ENCODE data around the gene OR2V1. TPM values are rescaled to one million over a fixed set of nuclear protein-coding genes. Genes with fewer than 3 reads are reported as not detected.
"Not testable (repeated sequence)": the region's sequence is repeated elsewhere in the genome, so short reads cannot be mapped to it uniquely, and the experiment has no call there.

Gene OR2V1
- total and polyA plus RNA-seq, 4 experiments from 2014 or later: not detected

DNA sequence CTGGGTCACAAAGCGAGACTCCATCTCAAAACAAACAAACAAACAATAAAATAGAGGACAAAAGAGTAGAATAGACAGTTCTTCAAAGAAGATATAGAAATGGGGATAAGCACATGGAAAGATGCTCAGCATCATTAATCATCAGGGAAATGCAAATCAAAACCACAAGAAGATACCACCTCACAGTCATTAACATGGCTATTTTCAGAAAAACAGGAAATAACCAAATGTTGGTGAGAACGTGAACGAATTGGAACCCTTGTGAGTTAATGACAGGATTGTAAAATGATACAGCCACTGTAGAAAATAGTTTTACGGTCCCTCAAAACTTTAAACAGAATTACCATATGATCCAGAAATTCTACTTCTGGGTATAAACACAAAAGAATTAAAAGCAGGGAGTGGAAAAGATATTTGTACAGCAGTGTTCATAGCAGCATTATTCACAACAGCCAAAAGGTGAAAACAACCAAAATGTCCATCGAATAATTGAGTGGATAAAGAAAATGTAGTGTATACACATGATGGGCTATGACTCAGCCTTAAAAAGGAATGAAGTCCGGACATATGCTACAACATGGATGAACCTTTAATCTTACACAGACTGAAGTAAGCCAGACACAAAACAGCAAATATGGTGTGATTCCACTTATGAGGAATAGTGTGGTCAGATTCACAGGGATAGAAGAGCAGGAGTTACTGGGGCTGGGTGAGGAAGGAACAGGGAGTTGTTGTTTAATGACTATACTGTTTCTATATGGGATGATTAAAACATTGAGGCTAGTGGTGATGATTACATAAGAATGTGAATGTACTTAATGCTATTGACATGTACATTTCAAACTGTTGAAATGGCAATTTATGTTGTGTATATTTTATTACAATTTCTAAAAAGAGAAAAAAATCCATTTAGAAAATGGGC lies 36.1 kb upstream of the OR2V1 start:
- intact Hi-C loops (cut with micrococcal nuclease): no loop called here
- H3K27me3 ChIP-seq (ENCODE audit: insufficient read depth, low read length): peaks cover 45% of the 10 kb centered on the region
- H3K9me3 Mint-ChIP-seq: peaks cover 0 to 47% (median 5%) of the 10 kb centered on the region in 8 donors
- ChIA-PET POLR2A (ENCODE audit: partially characterized antibody) (no interaction called here), CTCF (ENCODE audit: partially characterized antibody) (no interaction called here)
- H3K9me3 ChIP-seq (ENCODE audit: control insufficient read depth in 1 of 2, low read length in 2 of 2): no peaks in the 10 kb centered on the region
- H3K36me3 Mint-ChIP-seq: peaks cover 0 to 4% of the 10 kb centered on the region in 2 donors
- H3K27ac ChIP-seq (ENCODE audit: low read depth, low read length): no peak overlapping the region
- H3K27ac Mint-ChIP-seq: peak overlapping the region in 3 of 7 donors; percentile 38 to 88 (median 38)
- H3K27me3 Mint-ChIP-seq: peaks cover 46 to 66% of the 10 kb centered on the region in 2 donors
- no peaks in the 10 kb centered on the region for H3K36me3 ChIP-seq (ENCODE audit: insufficient read depth, low read length)
- peaks cover 10 to 40% (median 26%) of the 10 kb centered on the region in 4 donors for H3K4me1 Mint-ChIP-seq
- peak overlapping the region in 1 of 8 donors; percentile 18 for H3K4me3 Mint-ChIP-seq
- DNase-seq: no peak
- H3K4me3 ChIP-seq (ENCODE audit: low read length in 2 of 2): no peak overlapping the region
- peaks cover 11% of the 10 kb centered on the region for H3K4me1 ChIP-seq (ENCODE audit: insufficient read depth, low read length)

- peaks cover 0 to 32% (median 5%) of the 10 kb centered on the region in 8 donors for H3K9me3 Mint-ChIP-seq
- ChIA-PET CTCF (ENCODE audit: partially characterized antibody) (interaction anchor here (0.7 kb wide), 1 partner anchor 80 kb away, joined by 3 read pairs; no protein-coding TSS in a partner anchor), POLR2A (ENCODE audit: partially characterized antibody) (interaction anchor here (1.2 to 1.4 kb wide), 2 partner anchors 25 to 97 kb away, joined by 3 to 4 read pairs; no protein-coding TSS in a partner anchor)
- peaks cover 28 to 52% of the 10 kb centered on the region in 2 donors for H3K27me3 Mint-ChIP-seq
- Histone ChIP-seq H3K4me3 (ENCODE audit: low read length in 2 of 2) (no peak overlapping the region), H3K36me3 (ENCODE audit: insufficient read depth, low read length) (no peaks in the 10 kb centered on the region), H3K9me3 (ENCODE audit: control insufficient read depth in 1 of 2, low read length in 2 of 2) (no peaks in the 10 kb centered on the region), H3K4me1 (ENCODE audit: insufficient read depth, low read length) (peaks cover 24% of the 10 kb centered on the region), H3K27ac (ENCODE audit: low read depth, low read length) (no peak overlapping the region), H3K27me3 (ENCODE audit: insufficient read depth, low read length) (peaks cover 22% of the 10 kb centered on the region)
- peak overlapping the region in 5 of 8 donors; percentile 52 to 79 (median 65) for H3K4me3 Mint-ChIP-seq
- H3K27ac Mint-ChIP-seq: peak overlapping the region in 6 of 7 donors; percentile 88 to 97 (median 91)
- DNase-seq: no peak
- peaks cover 0 to 4% of the 10 kb centered on the region in 2 donors for H3K36me3 Mint-ChIP-seq
- intact Hi-C loops (cut with micrococcal nuclease): no loop called here
- H3K4me1 Mint-ChIP-seq: peaks cover 13 to 44% (median 29%) of the 10 kb centered on the region in 4 donors
Measured at GRCh38 chr5:181164076-181164952, 33.3 kb upstream of the OR2V1 start.

DNA sequence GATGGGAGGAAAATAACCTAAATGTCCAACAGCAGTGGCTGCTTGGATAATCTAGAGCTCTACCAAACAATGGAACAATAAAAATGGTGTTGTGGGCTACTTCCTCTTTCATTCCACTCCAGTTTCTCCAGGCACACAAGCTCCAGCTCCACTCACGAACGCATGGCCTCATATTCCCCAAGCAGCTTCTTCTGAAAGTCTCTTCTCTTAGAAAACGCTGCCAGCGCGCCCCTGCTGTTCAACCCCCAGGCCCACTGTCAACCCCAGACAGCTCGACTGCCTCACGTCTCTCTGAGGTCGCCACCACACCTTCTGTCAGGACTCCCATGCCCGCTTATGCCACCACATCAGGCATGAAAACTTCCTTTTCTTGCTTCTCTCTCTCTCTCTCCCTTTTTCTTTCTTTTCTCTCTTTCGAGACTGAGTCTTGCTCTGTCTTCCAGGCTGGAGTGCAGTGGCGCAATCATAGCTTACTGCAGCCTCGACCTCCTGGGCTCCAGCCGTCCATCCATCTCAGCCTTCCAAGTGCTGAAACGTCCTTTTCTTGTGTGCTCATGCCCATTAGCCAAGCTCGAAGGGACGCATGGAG lies 32.6 kb upstream of the OR2V1 start:
- peaks cover 24 to 47% of the 10 kb centered on the region in 2 donors for H3K27me3 Mint-ChIP-seq
- peaks cover 0 to 4% of the 10 kb centered on the region in 2 donors for H3K36me3 Mint-ChIP-seq
- Histone ChIP-seq H3K4me3 (ENCODE audit: low read length in 2 of 2) (no peak overlapping the region), H3K36me3 (ENCODE audit: insufficient read depth, low read length) (no peaks in the 10 kb centered on the region), H3K4me1 (ENCODE audit: insufficient read depth, low read length) (peaks cover 28% of the 10 kb centered on the region), H3K9me3 (ENCODE audit: control insufficient read depth in 1 of 2, low read length in 2 of 2) (no peaks in the 10 kb centered on the region), H3K27ac (ENCODE audit: low read depth, low read length) (no peak overlapping the region), H3K27me3 (ENCODE audit: insufficient read depth, low read length) (peaks cover 15% of the 10 kb centered on the region)
- peaks cover 15 to 42% (median 29%) of the 10 kb centered on the region in 4 donors for H3K4me1 Mint-ChIP-seq
- peak overlapping the region in 6 of 7 donors; percentile 88 to 97 (median 91) for H3K27ac Mint-ChIP-seq
- no peak for DNase-seq
- CTCF ChIA-PET (ENCODE audit: partially characterized antibody): interaction anchor here (0.7 kb wide), 1 partner anchor 81 kb away, joined by 3 read pairs; no protein-coding TSS in a partner anchor
- H3K9me3 Mint-ChIP-seq: peaks cover 0 to 27% (median 4%) of the 10 kb centered on the region in 8 donors
- POLR2A ChIA-PET (ENCODE audit: partially characterized antibody): interaction anchor here (1.2 kb wide), 1 partner anchor 98 kb away, joined by 3 read pairs; no protein-coding TSS in a partner anchor
- peak overlapping the region in 6 of 8 donors; percentile 36 to 79 (median 64) for H3K4me3 Mint-ChIP-seq
- intact Hi-C loops (cut with micrococcal nuclease): no loop called here

DNA sequence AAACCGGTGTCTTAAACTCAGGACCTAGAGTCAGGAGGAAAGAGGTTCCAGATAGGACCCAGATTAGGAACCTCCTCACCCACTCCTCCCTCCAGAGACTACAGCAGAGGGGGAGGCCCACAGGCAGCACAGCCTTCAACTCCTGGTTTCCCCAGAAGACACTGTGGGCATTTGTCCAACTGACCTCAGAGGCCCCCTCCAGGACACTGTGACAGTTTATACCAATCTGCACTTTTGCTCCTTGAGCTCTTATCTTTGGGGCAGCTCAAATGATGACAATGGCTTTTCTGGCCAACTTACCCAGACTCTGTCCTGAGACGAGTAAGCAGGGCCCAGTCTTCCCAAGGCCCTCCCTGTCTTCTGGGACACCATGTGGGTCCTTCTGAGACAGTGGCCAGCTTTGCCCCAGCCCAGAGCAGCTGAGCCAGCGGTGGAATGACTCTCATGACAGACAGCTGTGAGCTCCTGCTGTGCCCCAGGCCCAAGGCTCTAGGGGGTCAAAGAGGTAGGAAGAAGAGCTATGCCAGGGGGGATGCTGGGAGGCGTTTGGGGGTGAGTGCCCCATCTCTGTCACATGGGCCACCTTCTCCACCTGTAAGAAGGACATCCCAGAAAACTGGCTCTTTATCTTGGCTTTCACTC lies 30.7 kb upstream of the OR2V1 start:
- Histone ChIP-seq H3K27ac (ENCODE audit: low read depth, low read length) (peak overlapping the region; percentile 53), H3K36me3 (ENCODE audit: insufficient read depth, low read length) (no peaks in the 10 kb centered on the region), H3K27me3 (ENCODE audit: insufficient read depth, low read length) (peaks cover 5% of the 10 kb centered on the region), H3K4me3 (ENCODE audit: low read length in 2 of 2) (peak overlapping the region in 1 of 2 donors; percentile 16), H3K4me1 (ENCODE audit: insufficient read depth, low read length) (peaks cover 23% of the 10 kb centered on the region), H3K9me3 (ENCODE audit: control insufficient read depth in 1 of 2, low read length in 2 of 2) (no peaks in the 10 kb centered on the region)
- H3K4me3 Mint-ChIP-seq: peak overlapping the region in 5 of 8 donors; percentile 69 to 85 (median 80)
- H3K4me1 Mint-ChIP-seq: peaks cover 14 to 35% (median 26%) of the 10 kb centered on the region in 4 donors
- DNase-seq: no peak
- H3K36me3 Mint-ChIP-seq: peaks cover 0 to 4% of the 10 kb centered on the region in 2 donors
- peaks cover 0 to 18% (median 4%) of the 10 kb centered on the region in 8 donors for H3K9me3 Mint-ChIP-seq
- intact Hi-C loops (cut with micrococcal nuclease): no loop called here
- CTCF ChIA-PET (ENCODE audit: partially characterized antibody): interaction anchor here (1.0 kb wide), 1 partner anchor 19 kb away, joined by 4 read pairs; no protein-coding TSS in a partner anchor
- peak overlapping the region; percentile 85 to 99 (median 97) for H3K27ac Mint-ChIP-seq
- POLR2A ChIA-PET (ENCODE audit: partially characterized antibody): interaction anchor here (0.7 to 1.0 kb wide), 2 partner anchors 27 to 30 kb away, joined by 3 to 4 read pairs; no protein-coding TSS in a partner anchor
- H3K27me3 Mint-ChIP-seq: peaks cover 18 to 30% of the 10 kb centered on the region in 2 donors

DNA sequence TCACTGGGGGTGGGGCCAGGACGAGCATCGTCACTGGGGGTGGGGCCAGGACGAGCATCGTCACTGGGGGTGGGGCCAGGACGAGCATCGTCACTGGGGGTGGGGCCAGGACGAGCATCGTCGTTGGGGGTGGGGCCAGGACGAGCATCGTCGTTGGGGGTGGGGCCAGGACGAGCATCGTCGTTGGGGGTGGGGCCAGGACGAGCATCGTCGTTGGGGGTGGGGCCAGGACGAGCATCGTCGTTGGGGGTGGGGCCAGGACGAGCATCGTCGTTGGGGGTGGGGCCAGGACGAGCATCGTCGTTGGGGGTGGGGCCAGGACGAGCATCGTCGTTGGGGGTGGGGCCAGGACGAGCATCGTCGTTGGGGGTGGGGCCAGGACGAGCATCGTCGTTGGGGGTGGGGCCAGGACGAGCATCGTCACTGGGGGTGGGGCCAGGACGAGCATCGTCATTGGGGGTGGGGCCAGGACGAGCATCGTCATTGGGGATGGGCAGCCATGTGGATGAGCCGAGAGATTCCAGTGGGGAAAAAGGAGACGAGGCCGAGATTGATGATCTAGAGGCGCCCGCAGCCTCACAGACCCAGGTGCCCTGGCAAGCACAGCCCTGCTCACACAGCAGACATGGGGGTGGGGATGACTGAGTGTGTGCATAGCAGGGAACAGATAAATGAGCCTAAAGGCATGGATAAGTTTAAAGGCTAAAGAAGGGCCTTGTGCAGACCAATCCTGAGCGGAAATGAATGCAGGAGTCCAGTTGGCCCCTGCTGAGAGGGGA lies 30.0 kb upstream of the OR2V1 start:
- H3K9me3 ChIP-seq (ENCODE audit: control insufficient read depth in 1 of 2, low read length in 2 of 2); H3K27me3 ChIP-seq (ENCODE audit: insufficient read depth, low read length); intact Hi-C loops (cut with micrococcal nuclease); H3K36me3 Mint-ChIP-seq; H3K36me3 ChIP-seq (ENCODE audit: insufficient read depth, low read length): not testable (repeated sequence)
- Mint-ChIP-seq H3K27ac (peak overlapping the region; percentile 85 to 99 (median 97)), H3K27me3 (peaks cover 14 to 27% of the 10 kb centered on the region in 2 donors), H3K4me3 (peak overlapping the region; percentile 57 to 85 (median 80)), H3K4me1 (peaks cover 14 to 35% (median 25%) of the 10 kb centered on the region in 4 donors), H3K9me3 (peaks cover 0 to 12% (median 4%) of the 10 kb centered on the region in 8 donors)
- H3K4me3 ChIP-seq (ENCODE audit: low read length in 2 of 2): peak overlapping the region in 1 of 2 donors; percentile 16
- ChIA-PET CTCF (ENCODE audit: partially characterized antibody) (interaction anchor here (0.8 to 2.5 kb wide), 3 partner anchors 12 to 100 kb away, joined by 3 to 11 read pairs (median 5); partner anchors contain the start of gene TRIM52), POLR2A (ENCODE audit: partially characterized antibody) (interaction anchor here (1.0 to 1.8 kb wide), 4 partner anchors 28 to 100 kb away, joined by 3 to 7 read pairs (median 4); partner anchors contain the start of genes TRIM41 and TRIM52)
- H3K27ac ChIP-seq (ENCODE audit: low read depth, low read length): peak overlapping the region; percentile 53
- H3K4me1 ChIP-seq (ENCODE audit: insufficient read depth, low read length): peaks cover 23% of the 10 kb centered on the region
- peak; percentile 53 to 79 (median 68) for DNase-seq
